Smooth muscle cell (in vitro differentiated cells): ENCODE measurements around the gene USP6NL. TPM values are rescaled to one million over a fixed set of nuclear protein-coding genes. Genes with fewer than 3 reads are reported as not detected.

Source experiments
- DNase-seq: peaks from one replicate; lab custom pipeline; 2025; ENCODE audit not compliant: unreplicated experiment; lab: John Stamatoyannopoulos, UW
- H2AFZ ChIP-seq: fragments of 200-600 bp; sonication (generic); 2 replicates; pipeline ENCODE4 v1.6.0; 2016; ENCODE audit warnings: antibody characterized with exemption, low read depth, mild to moderate bottlenecking
- H3F3A ChIP-seq: fragments of 200-600 bp; sonication (generic); 2 replicates; pipeline ENCODE4 v1.6.0; 2017; ENCODE audit warnings: antibody characterized with exemption, low read depth
- H3K27ac ChIP-seq: fragments of 200-600 bp; sonication (generic); 2 replicates; pipeline ENCODE4 v1.5.1; 2016; ENCODE audit warnings: low read depth, mild to moderate bottlenecking
- H3K27me3 ChIP-seq: fragments of 200-600 bp; sonication (generic); 2 replicates; pipeline ENCODE4 v1.6.1; 2016; ENCODE audit warnings: low read depth, mild to moderate bottlenecking
- H3K36me3 ChIP-seq: fragments of 200-600 bp; sonication (generic); 2 replicates; pipeline ENCODE4 v1.5.1; 2016; ENCODE audit warnings: low read depth
- H3K4me1 ChIP-seq: fragments of 200-600 bp; sonication (generic); 2 replicates; pipeline ENCODE4 v1.5.1; 2016; ENCODE audit warnings: low read depth
- H3K4me2 ChIP-seq: fragments of 200-600 bp; sonication (generic); 2 replicates; pipeline ENCODE4 v1.6.0; 2016; ENCODE audit warnings: mild to moderate bottlenecking
- H3K4me3 ChIP-seq: fragments of 200-600 bp; sonication (generic); 2 replicates; pipeline ENCODE4 v1.5.1; 2016; ENCODE audit warnings: mild to moderate bottlenecking
- H3K79me2 ChIP-seq: fragments of 200-600 bp; sonication (generic); 2 replicates; pipeline ENCODE4 v1.6.0; 2016; ENCODE audit warnings: low read depth, mild to moderate bottlenecking
- H3K9ac ChIP-seq: fragments of 200-600 bp; sonication (generic); 2 replicates; pipeline ENCODE4 v1.6.0; 2016; ENCODE audit warnings: low read depth
- H3K9me3 ChIP-seq: fragments of 200-600 bp; sonication (generic); replicated peaks from 2 replicates; pipeline ENCODE4 v1.5.1; 2016; ENCODE audit warnings: low read depth
- H4K20me1 ChIP-seq: fragments of 200-600 bp; sonication (generic); 2 replicates; pipeline ENCODE4 v1.6.0; 2016; ENCODE audit warnings: low read depth
- WGBS: methylation state at CpG from one replicate; pipeline ENCODE4 v1.1.7; 2016; ENCODE audit warnings: low lambda C conversion rate; 5-methylcytosine and 5-hydroxymethylcytosine counted together
- polyA plus RNA-seq: library from polyadenylated mRNA; unstranded; fragments of >200 nt; fragmentation: Nextera tagmentation; extraction: Ambion mirVana; gene quantifications from 2 replicates; pipeline ENCODE4 v1.2.1, GENCODE V29; 2016
- total RNA-seq: library from RNA; depleted of rRNA; stranded (reverse); fragments of >200 nt; gene quantifications from 2 replicates; pipeline ENCODE4 v1.2.3, GENCODE V29; 2014
- TF ChIP-seq, protein P1 (sequence below): fragments of 200-600 bp; sonication (generic); IDR thresholded peaks from 2 replicates; pipeline ENCODE4 v1.5.1; 2017; ENCODE audit warnings: borderline replicate concordance, mild to moderate bottlenecking, antibody characterized with exemption; ENCODE audit not compliant: insufficient read depth, poor library complexity, severe bottlenecking

The USP6NL gene
- total and polyA plus RNA-seq, 2 experiments from 2014 or later = 12.0 to 32.8 TPM

DNA sequence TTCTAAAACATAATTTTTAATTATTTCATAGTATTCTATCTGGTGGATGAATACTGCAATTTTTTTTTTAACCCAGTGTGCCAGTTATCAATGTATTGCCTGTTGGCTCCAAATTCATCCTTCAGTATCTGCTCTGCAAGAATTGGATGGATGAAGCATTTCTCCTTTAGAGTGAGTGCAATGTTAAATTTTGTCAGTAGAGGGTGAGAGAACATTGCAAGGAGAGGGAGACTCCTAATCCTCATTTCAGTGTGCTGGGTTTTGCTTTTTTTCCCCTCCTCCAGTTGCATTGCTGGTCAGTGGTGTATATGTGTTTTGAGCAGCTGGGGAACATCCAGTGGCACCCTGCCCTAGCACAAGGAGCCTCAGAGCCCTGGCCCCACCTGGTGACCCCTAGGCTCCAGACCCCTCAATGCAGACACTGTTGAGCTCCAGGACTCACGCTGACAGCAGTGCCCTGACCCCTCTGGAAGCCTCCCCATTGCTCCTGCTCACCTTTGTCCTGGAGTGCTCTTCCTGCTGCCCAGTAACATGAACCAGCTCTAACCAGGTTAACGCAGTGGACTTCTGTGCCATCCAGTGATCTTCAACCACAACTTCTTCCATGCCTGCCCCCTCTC is 199.4 kb downstream of the USP6NL start:
- Histone ChIP-seq H3K27ac (no peak overlapping the region), H3K4me1 (no peaks in the 10 kb centered on the region), H3K9me3 (no peaks in the 10 kb centered on the region), H3K9ac (no peak overlapping the region), H3K4me3 (no peak overlapping the region), H3K4me2 (no peak overlapping the region), H4K20me1 (no peaks in the 10 kb centered on the region), H2AFZ (no peak overlapping the region), H3K36me3 (no peaks in the 10 kb centered on the region), H3F3A (no peaks in the 10 kb centered on the region), H3K79me2 (no peaks in the 10 kb centered on the region), H3K27me3 (no peaks in the 10 kb centered on the region)
- TF ChIP-seq, protein P1, sequence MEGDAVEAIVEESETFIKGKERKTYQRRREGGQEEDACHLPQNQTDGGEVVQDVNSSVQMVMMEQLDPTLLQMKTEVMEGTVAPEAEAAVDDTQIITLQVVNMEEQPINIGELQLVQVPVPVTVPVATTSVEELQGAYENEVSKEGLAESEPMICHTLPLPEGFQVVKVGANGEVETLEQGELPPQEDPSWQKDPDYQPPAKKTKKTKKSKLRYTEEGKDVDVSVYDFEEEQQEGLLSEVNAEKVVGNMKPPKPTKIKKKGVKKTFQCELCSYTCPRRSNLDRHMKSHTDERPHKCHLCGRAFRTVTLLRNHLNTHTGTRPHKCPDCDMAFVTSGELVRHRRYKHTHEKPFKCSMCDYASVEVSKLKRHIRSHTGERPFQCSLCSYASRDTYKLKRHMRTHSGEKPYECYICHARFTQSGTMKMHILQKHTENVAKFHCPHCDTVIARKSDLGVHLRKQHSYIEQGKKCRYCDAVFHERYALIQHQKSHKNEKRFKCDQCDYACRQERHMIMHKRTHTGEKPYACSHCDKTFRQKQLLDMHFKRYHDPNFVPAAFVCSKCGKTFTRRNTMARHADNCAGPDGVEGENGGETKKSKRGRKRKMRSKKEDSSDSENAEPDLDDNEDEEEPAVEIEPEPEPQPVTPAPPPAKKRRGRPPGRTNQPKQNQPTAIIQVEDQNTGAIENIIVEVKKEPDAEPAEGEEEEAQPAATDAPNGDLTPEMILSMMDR = no peak
- WGBS = 92% methylated on average over 2 of the region's 2 CpGs
- no peak for DNase-seq

DNA sequence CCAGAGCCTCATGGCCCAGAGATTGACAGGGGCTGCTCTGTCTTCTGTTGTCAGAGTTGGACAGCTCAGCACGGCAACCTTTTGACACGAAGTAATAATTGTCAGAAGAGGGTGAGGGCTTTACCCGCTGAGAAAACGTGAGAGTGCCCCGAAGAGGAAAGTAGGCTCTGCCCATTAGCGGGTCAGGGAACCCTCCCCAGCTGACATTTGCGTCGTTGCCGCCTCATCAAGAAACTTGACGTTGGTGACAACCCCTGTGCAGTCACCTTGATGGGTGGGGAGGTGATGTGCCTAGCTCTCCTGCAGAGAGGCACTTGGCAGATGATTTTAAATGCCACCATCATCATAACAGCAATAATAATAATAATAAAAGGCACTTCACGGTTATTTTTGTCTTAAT is 202.1 kb downstream of the USP6NL start:
- Histone ChIP-seq H3F3A (no peaks in the 10 kb centered on the region), H2AFZ (no peak overlapping the region), H3K27ac (no peak overlapping the region), H3K36me3 (no peaks in the 10 kb centered on the region), H3K9ac (no peak overlapping the region), H3K4me2 (no peak overlapping the region), H3K27me3 (no peaks in the 10 kb centered on the region), H3K4me3 (no peak overlapping the region), H3K4me1 (no peaks in the 10 kb centered on the region), H3K9me3 (no peaks in the 10 kb centered on the region), H3K79me2 (no peaks in the 10 kb centered on the region), H4K20me1 (no peaks in the 10 kb centered on the region)
- no peak for DNase-seq
- TF ChIP-seq, protein P1 = no peak
- WGBS = 72% methylated on average over 11 of the region's 11 CpGs

DNA sequence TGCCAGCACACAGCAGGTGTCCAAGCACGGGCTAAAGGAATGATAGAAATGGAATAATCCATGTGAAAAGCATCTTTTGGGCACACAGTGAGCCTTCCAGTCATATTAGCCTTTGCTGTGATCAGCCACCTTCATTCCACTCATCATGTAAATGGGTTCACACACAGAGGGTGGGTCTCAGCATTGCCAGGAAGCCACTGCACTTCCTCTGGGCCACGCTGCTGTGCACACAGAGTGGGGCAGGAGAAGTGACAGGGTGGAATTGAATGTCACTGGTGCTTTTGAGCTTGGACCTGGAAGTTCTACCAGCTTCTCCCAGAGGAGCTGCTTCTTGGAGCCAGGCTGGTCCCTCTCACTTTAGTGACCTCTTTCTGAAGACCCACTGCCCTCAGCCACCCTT is 203.5 kb downstream of the USP6NL start:
- no peak overlapping the region for H3K4me2 ChIP-seq
- TF ChIP-seq, protein P1 = no peak
- H4K20me1 ChIP-seq = no peaks in the 10 kb centered on the region
- no peaks in the 10 kb centered on the region for H3K79me2 ChIP-seq
- H3K9me3 ChIP-seq = no peaks in the 10 kb centered on the region
- no peak overlapping the region for H3K9ac ChIP-seq
- 89% methylated on average over 2 of the region's 2 CpGs for WGBS
- no peak overlapping the region for H2AFZ ChIP-seq
- H3K27me3 ChIP-seq = no peaks in the 10 kb centered on the region
- no peak overlapping the region for H3K27ac ChIP-seq
- no peak overlapping the region for H3K4me3 ChIP-seq
- no peak for DNase-seq
- H3K4me1 ChIP-seq = no peaks in the 10 kb centered on the region
- H3F3A ChIP-seq = no peaks in the 10 kb centered on the region
- no peaks in the 10 kb centered on the region for H3K36me3 ChIP-seq

DNA sequence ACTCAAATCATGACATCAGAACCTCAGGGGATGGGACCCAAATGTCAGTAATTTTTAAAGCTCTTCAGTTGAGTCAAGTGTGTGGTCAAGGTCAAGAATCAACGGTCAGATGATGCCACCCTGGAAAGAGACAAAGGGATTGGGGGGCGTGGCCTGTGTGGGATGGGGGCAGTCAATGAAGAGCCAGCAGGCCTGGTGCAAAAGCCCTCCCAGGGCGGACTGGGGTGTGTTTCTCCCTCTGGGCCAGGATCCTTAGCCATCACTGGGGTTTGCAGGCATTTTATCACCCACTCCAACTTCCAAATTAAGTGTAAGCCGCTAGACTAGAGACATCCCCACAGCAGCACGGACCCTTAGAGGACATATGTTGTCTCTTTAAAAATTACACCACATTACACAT is 204.7 kb downstream of the USP6NL start:
- Histone ChIP-seq H3K9me3 (no peaks in the 10 kb centered on the region), H3K4me2 (no peak overlapping the region), H2AFZ (no peak overlapping the region), H3K27ac (no peak overlapping the region), H3K4me1 (no peaks in the 10 kb centered on the region), H3K9ac (no peak overlapping the region), H4K20me1 (no peaks in the 10 kb centered on the region), H3K79me2 (no peaks in the 10 kb centered on the region), H3K4me3 (no peak overlapping the region), H3K36me3 (no peaks in the 10 kb centered on the region), H3F3A (no peaks in the 10 kb centered on the region), H3K27me3 (no peaks in the 10 kb centered on the region)
- 90% methylated on average over 5 of the region's 5 CpGs for WGBS
- TF ChIP-seq, protein P1 = no peak
- DNase-seq = no peak
